ENCODE results near the gene TICAM2. TPM values are rescaled to one million over a fixed set of nuclear protein-coding genes. Genes with fewer than 3 reads are reported as not detected.

The TICAM2 gene
- total and polyA plus RNA-seq, 2 of the 8 experiments (the other 6 are each of a cell fraction or from before 2014, with no cell fraction given): 0.02 TPM; not detected in 1

DNA sequence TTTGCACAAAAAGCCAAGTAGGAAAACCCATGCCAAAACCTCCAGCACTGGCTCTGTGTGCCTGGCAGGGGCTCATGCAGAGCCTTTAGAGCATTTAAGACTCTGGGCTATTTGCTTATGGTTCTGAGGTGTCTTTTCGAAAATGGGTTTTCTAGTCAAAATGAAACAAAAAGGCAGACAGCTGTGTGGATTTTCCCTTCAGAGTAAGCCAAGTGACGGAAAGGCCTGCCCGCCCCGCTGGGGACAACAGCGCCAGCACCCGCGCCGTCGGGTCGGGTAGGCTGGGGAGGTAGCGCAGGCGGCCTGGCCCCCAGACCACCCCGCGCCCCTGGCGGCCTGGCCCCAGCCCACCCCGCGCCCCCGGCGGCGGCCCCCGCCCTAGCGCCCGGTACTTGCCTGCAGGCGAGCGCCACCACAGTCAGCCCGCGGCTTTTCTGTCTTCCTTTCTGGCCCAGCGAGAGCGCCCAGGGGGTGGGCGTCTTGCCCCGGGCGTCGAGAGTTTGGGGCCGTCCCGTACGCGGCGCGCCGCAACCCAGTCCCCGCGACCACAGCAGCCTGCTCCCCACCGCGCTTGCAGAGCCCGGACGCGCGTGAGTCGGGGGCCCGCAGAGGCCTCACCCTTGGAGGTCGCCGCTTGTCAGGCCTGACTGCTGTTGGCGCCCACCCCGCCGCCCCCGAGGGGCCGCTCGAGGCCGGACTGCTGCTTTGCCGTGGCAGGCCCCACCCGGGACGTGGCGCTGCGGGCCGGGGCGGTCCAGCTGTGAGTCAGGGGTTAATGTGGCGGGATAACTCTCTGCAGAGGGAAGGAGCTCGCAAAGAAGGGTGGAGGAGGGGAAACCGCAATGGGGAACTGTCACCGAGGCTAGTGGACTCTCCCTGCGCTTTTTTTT is at the start of gene TICAM2 (continued):
- TF ChIP-seq, protein P1, sequence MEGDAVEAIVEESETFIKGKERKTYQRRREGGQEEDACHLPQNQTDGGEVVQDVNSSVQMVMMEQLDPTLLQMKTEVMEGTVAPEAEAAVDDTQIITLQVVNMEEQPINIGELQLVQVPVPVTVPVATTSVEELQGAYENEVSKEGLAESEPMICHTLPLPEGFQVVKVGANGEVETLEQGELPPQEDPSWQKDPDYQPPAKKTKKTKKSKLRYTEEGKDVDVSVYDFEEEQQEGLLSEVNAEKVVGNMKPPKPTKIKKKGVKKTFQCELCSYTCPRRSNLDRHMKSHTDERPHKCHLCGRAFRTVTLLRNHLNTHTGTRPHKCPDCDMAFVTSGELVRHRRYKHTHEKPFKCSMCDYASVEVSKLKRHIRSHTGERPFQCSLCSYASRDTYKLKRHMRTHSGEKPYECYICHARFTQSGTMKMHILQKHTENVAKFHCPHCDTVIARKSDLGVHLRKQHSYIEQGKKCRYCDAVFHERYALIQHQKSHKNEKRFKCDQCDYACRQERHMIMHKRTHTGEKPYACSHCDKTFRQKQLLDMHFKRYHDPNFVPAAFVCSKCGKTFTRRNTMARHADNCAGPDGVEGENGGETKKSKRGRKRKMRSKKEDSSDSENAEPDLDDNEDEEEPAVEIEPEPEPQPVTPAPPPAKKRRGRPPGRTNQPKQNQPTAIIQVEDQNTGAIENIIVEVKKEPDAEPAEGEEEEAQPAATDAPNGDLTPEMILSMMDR (IDR thresholded peaks at IDR 0.05; ENCODE audit: control extremely low read depth in 1 of 3, insufficient read depth in 1 of 3, low read depth in 1 of 3, low read length in 3 of 3): peak; percentile 22 to 53 (median 41)
- TF ChIP-seq TAF7 (optimal IDR thresholded peaks at IDR 0.05; ENCODE audit: borderline replicate concordance, low read depth, low read length) (peak; percentile 38), BACH1 (IDR thresholded peaks at IDR 0.05; ENCODE audit: low read length) (0 out of 2 replicates have a peak, but pooled peaks have one; percentile 17)

Data from H1 (cell line).